SK-N-SH treated with all-trans-retinoic acid at 6 μM for 48 hours (cell line): Measurements from ENCODE around the gene NPAT.

Source experiments
- BACH2 ChIP-seq: fragments of 250-450 bp; sonication (Bioruptor Pico); IDR thresholded peaks from 2 replicates; pipeline ENCODE4 v1.9.0; 2021; ENCODE audit warnings: mild to moderate bottlenecking, borderline replicate concordance
- CSRNP3 ChIP-seq: fragments of 250-450 bp; sonication (Bioruptor Pico); IDR thresholded peaks from 2 replicates; pipeline ENCODE4 v1.5.1; 2021; ENCODE audit warnings: mild to moderate bottlenecking, moderate library complexity
- GLIS3 ChIP-seq: fragments of 250-450 bp; sonication (Bioruptor Pico); IDR thresholded peaks from 2 replicates; pipeline ENCODE4 v1.5.0; 2020; ENCODE audit warnings: mild to moderate bottlenecking, moderate library complexity
- ISL1 ChIP-seq: fragments of 250-450 bp; sonication (Bioruptor Pico); IDR thresholded peaks from 2 replicates; pipeline ENCODE4 v2.1.2; 2022; ENCODE audit warnings: mild to moderate bottlenecking, moderate library complexity
- PATZ1 ChIP-seq: fragments of 250-450 bp; sonication (Bioruptor Pico); IDR thresholded peaks from 2 replicates; pipeline ENCODE4 v1.8.0; 2020; ENCODE audit warnings: mild to moderate bottlenecking, moderate library complexity, borderline replicate concordance
- PPARA ChIP-seq: fragments of 250-450 bp; sonication (Bioruptor Pico); IDR thresholded peaks from 2 replicates; pipeline ENCODE4 v1.5.0; 2020; ENCODE audit warnings: mild to moderate bottlenecking, borderline replicate concordance
- RARB ChIP-seq: fragments of 250-450 bp; sonication (Bioruptor Pico); IDR thresholded peaks from 2 replicates; pipeline ENCODE4 v1.8.0; 2021; ENCODE audit warnings: mild to moderate bottlenecking, moderate library complexity
- SNAI2 ChIP-seq: fragments of 250-450 bp; sonication (Bioruptor Pico); IDR thresholded peaks from 2 replicates; pipeline ENCODE4 v1.5.0; 2020; ENCODE audit warnings: mild to moderate bottlenecking, moderate library complexity
- TCF4 ChIP-seq: fragments of 250-450 bp; sonication (Bioruptor Pico); IDR thresholded peaks from 2 replicates; pipeline ENCODE4 v1.8.0; 2021; ENCODE audit warnings: mild to moderate bottlenecking, moderate library complexity, borderline replicate concordance
- ZC3H10 ChIP-seq: fragments of 250-450 bp; sonication (Bioruptor Pico); IDR thresholded peaks from 2 replicates; pipeline ENCODE4 v1.5.1; 2021; ENCODE audit warnings: mild to moderate bottlenecking, moderate library complexity
- ZFP3 ChIP-seq: fragments of 250-450 bp; sonication (Bioruptor Pico); IDR thresholded peaks from 2 replicates; pipeline ENCODE4 v1.5.0; 2020; ENCODE audit warnings: mild to moderate bottlenecking, moderate library complexity
- ZFP30 ChIP-seq: fragments of 450-650 bp; formaldehyde crosslinking; IDR thresholded peaks from 2 replicates; pipeline ENCODE4 v1.5.0; 2022; ENCODE audit warnings: mild to moderate bottlenecking, moderate library complexity
- ZNF565 ChIP-seq: fragments of 450-650 bp; formaldehyde crosslinking; conservative IDR thresholded peaks from 2 replicates; pipeline ENCODE4 v1.5.0; 2020; ENCODE audit warnings: low read depth, mild to moderate bottlenecking, moderate library complexity
- TF ChIP-seq, protein P1 (sequence below): fragments of 250-450 bp; sonication (Bioruptor Pico); IDR thresholded peaks from 2 replicates; pipeline ENCODE4 v1.5.1; 2020; ENCODE audit warnings: low read depth, mild to moderate bottlenecking, moderate library complexity

DNA sequence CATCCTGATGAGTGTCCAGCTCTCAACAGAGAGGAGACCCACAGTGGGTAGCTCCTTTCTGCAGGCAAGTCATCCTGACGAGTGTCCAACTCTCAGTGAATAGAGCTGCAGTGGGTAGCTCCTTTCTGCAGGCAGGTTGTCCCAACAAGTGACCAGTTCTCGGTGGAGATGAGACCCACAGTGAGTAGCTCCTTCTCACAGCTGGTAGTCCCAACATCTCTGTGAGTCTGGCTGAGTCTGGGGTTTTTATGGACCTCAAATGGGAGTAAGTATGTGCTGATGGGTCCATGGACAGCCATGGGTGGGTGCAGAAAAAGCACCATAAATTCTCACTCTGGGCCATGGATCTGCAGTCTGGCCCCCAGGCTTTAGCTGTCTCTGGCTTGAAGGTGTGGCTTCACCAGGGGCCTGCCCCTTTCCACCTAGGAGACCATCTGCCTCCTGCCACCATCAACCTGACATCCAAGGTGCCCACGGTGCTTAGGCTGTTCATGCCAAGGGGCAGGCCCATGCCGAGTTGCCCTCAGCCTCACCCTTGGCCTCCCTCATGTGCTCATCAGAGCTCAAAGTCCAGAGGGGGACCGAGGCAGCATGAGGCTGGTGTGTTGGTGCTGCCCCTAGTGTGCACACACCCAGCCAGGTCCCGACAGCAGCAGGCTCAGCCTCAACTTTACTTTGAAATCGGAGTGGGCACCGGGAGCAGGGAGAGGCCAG is 15.3 kb downstream of the NPAT start:
- TF ChIP-seq RARB (CRISPR knock-in tag) (no peak), CSRNP3 (CRISPR knock-in tag) (no peak), TCF4 (no peak), SNAI2 (no peak), ISL1 (CRISPR knock-in tag) (no peak), ZC3H10 (CRISPR knock-in tag) (no peak), ZFP30 (CRISPR knock-in tag) (no peak), PPARA (CRISPR knock-in tag) (no peak), PATZ1 (no peak), GLIS3 (no peak), ZNF565 (no peak), ZFP3 (CRISPR knock-in tag) (no peak), BACH2 (CRISPR knock-in tag) (no peak)
- TF ChIP-seq, protein P1, sequence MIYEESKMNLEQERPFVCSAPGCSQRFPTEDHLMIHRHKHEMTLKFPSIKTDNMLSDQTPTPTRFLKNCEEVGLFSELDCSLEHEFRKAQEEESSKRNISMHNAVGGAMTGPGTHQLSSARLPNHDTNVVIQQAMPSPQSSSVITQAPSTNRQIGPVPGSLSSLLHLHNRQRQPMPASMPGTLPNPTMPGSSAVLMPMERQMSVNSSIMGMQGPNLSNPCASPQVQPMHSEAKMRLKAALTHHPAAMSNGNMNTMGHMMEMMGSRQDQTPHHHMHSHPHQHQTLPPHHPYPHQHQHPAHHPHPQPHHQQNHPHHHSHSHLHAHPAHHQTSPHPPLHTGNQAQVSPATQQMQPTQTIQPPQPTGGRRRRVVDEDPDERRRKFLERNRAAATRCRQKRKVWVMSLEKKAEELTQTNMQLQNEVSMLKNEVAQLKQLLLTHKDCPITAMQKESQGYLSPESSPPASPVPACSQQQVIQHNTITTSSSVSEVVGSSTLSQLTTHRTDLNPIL (CRISPR knock-in tag) = no peak
